GM23338 (cell line): ENCODE results near the gene VSTM2A. TPM values are rescaled to one million over a fixed set of nuclear protein-coding genes. Genes with fewer than 3 reads are reported as not detected.

Source experiments
- ATAC-seq: fragments of 200-7000 bp; cut with Tn5 transposase; 3 replicates; pipeline ENCODE4 v1.9.1; 2020
- DNase-seq: peaks from one replicate; pipeline ENCODE4 v3.0.0-alpha.2; 2015; ENCODE audit warnings: low spot score
- H2AFZ ChIP-seq: fragments of 200-600 bp; sonication (generic); 2 replicates; pipeline ENCODE4 v1.8.0; 2016; ENCODE audit warnings: antibody characterized with exemption, mild to moderate bottlenecking, moderate library complexity
- H3F3A ChIP-seq: fragments of 200-600 bp; sonication (generic); replicated peaks from 2 replicates; pipeline ENCODE4 v1.8.0; 2017; ENCODE audit warnings: antibody characterized with exemption, mixed run types, low read depth
- H3K27ac ChIP-seq: fragments of 200-600 bp; sonication (generic); 2 replicates; pipeline ENCODE4 v1.6.1; 2016; ENCODE audit warnings: low read depth
- H3K27me3 ChIP-seq: fragments of 200-600 bp; sonication (generic); 2 replicates; pipeline ENCODE4 v1.8.0; 2016; ENCODE audit warnings: mild to moderate bottlenecking, mixed run types, moderate library complexity; ENCODE audit not compliant: insufficient read depth
- H3K36me3 ChIP-seq: fragments of 200-600 bp; sonication (generic); 2 replicates; pipeline ENCODE4 v1.8.0; 2016; ENCODE audit warnings: mild to moderate bottlenecking; ENCODE audit not compliant: insufficient read depth
- H3K4me1 ChIP-seq: fragments of 200-600 bp; sonication (generic); 2 replicates; pipeline ENCODE4 v1.8.0; 2016; ENCODE audit warnings: mild to moderate bottlenecking, moderate library complexity; ENCODE audit not compliant: insufficient read depth
- H3K4me2 ChIP-seq: fragments of 200-600 bp; sonication (generic); 2 replicates; pipeline ENCODE4 v1.7.1; 2017; ENCODE audit warnings: mixed run types
- H3K4me3 ChIP-seq: fragments of 200-600 bp; sonication (generic); 2 replicates; pipeline ENCODE4 v1.6.1; 2016; ENCODE audit warnings: mixed run types
- H3K79me2 ChIP-seq: fragments of 200-600 bp; sonication (generic); replicated peaks from 2 replicates; pipeline ENCODE4 v1.8.0; 2017; ENCODE audit warnings: mild to moderate bottlenecking; ENCODE audit not compliant: insufficient read depth
- H3K9me2 ChIP-seq: fragments of 200-600 bp; sonication (generic); 2 replicates; pipeline ENCODE4 v1.8.0; 2017; ENCODE audit not compliant: insufficient read depth
- H4K20me1 ChIP-seq: fragments of 200-600 bp; sonication (generic); replicated peaks from 2 replicates; pipeline ENCODE4 v1.8.0; 2017; ENCODE audit warnings: mild to moderate bottlenecking; ENCODE audit not compliant: insufficient read depth
- H3K27ac Mint-ChIP-seq: 2 replicates; pipeline ENCODE4 v1.8.0; 2020; ENCODE audit warnings: inconsistent platforms, mild to moderate bottlenecking, moderate library complexity, mixed read lengths
- H3K27me3 Mint-ChIP-seq: 3 replicates; pipeline ENCODE4 v1.8.0; 2022; ENCODE audit warnings: low read depth, mild to moderate bottlenecking, moderate library complexity, mixed read lengths, inconsistent platforms; ENCODE audit not compliant: insufficient read depth, poor library complexity
- H3K36me3 Mint-ChIP-seq: 3 replicates; pipeline ENCODE4 v1.8.0; 2021; ENCODE audit warnings: low read depth, mild to moderate bottlenecking, inconsistent platforms, moderate library complexity, mixed read lengths
- H3K4me1 Mint-ChIP-seq: 3 replicates; pipeline ENCODE4 v1.8.0; 2020; ENCODE audit warnings: mild to moderate bottlenecking, inconsistent platforms, mixed read lengths
- H3K4me3 Mint-ChIP-seq: 3 replicates; pipeline ENCODE4 v1.8.0; 2021; ENCODE audit warnings: moderate library complexity, mild to moderate bottlenecking, inconsistent platforms, mixed read lengths
- H3K9me3 Mint-ChIP-seq: 3 replicates; pipeline ENCODE4 v1.8.0; 2020; ENCODE audit warnings: moderate library complexity, mild to moderate bottlenecking, inconsistent platforms, mixed read lengths
- CREB1 ChIP-seq: fragments of 250-450 bp; sonication (Bioruptor Pico); IDR thresholded peaks from 2 replicates; pipeline ENCODE4 v1.5.0; 2020; ENCODE audit warnings: low read depth, mild to moderate bottlenecking, moderate library complexity
- CTCF ChIP-seq, 2 experiments: fragments of 200-600 bp in 1 of 2; sonication (generic) in 1 of 2; conservative IDR thresholded peaks; 2 replicates each; pipeline versions ENCODE4 v1.5.1 to v1.6.1; 2016 to 2017; ENCODE audit warnings: antibody characterized with exemption in 2 of 2, low read depth in 2 of 2, mild to moderate bottlenecking in 2 of 2, moderate library complexity in 1 of 2
- ETS1 ChIP-seq: IDR thresholded peaks from 2 replicates; pipeline ENCODE4 v1.6.1; 2016; ENCODE audit warnings: antibody characterized with exemption
- EZH2 ChIP-seq: fragments of 200-600 bp; sonication (generic); IDR thresholded peaks from one replicate; pipeline ENCODE4 v1.8.0; 2017; ENCODE audit warnings: antibody characterized with exemption, mild to moderate bottlenecking, low read depth; ENCODE audit not compliant: unreplicated experiment
- EZH2phosphoT487 ChIP-seq: fragments of 200-600 bp; sonication (generic); IDR thresholded peaks from one replicate; pipeline ENCODE4 v1.8.1; 2018; ENCODE audit warnings: antibody characterized with exemption; ENCODE audit not compliant: unreplicated experiment
- JUNB ChIP-seq: IDR thresholded peaks from one replicate; pipeline ENCODE4 v1.6.1; 2016; ENCODE audit warnings: antibody characterized with exemption; ENCODE audit not compliant: unreplicated experiment
- NANOG ChIP-seq: IDR thresholded peaks from 2 replicates; pipeline ENCODE4 v1.6.1; 2016; ENCODE audit warnings: antibody characterized with exemption, borderline replicate concordance
- POLR2AphosphoS5 ChIP-seq: IDR thresholded peaks from 2 replicates; pipeline ENCODE4 v1.6.1; 2016; ENCODE audit warnings: antibody characterized with exemption, low read depth
- REST ChIP-seq: IDR thresholded peaks from one replicate; pipeline ENCODE4 v1.6.1; 2018; ENCODE audit warnings: antibody characterized with exemption; ENCODE audit not compliant: unreplicated experiment
- STAT1 ChIP-seq: IDR thresholded peaks from one replicate; pipeline ENCODE4 v1.6.1; 2016; ENCODE audit warnings: antibody characterized with exemption; ENCODE audit not compliant: unreplicated experiment
- ZNF114 ChIP-seq: fragments of 250-450 bp; sonication (Bioruptor Pico); IDR thresholded peaks from 2 replicates; pipeline ENCODE4 v1.5.0; 2020; ENCODE audit warnings: mild to moderate bottlenecking, moderate library complexity
- ZNF331 ChIP-seq: fragments of 250-450 bp; sonication (Bioruptor Pico); IDR thresholded peaks from 2 replicates; pipeline ENCODE4 v1.5.0; 2020; ENCODE audit warnings: low read depth, mild to moderate bottlenecking, moderate library complexity
- ZNF462 ChIP-seq: fragments of 250-450 bp; sonication (Bioruptor Pico); IDR thresholded peaks from 2 replicates; pipeline ENCODE4 v1.5.0; 2020; ENCODE audit warnings: mild to moderate bottlenecking, moderate library complexity
- polyA plus RNA-seq: library from polyadenylated mRNA; unstranded; fragments of >200 nt; fragmentation: Nextera tagmentation; extraction: Ambion mirVana; gene quantifications from 2 replicates; pipeline ENCODE4 v1.2.1, GENCODE V29; 2016
- total RNA-seq: library from RNA; depleted of rRNA; stranded (reverse); fragments of >200 nt; shearing (Covaris generic); gene quantifications from 2 replicates; pipeline ENCODE4 v1.2.3, GENCODE V29; 2014

Gene VSTM2A
- total and polyA plus RNA-seq, 2 experiments from 2014 or later = 0.73 to 0.79 TPM

GRCh38 chr7:54596747-54597146, 54.6 kb downstream of the VSTM2A start:
- H3K27me3 Mint-ChIP-seq = no peaks in the 10 kb centered on the region
- Histone ChIP-seq H3K27me3 (no peaks in the 10 kb centered on the region), H3K4me3 (no peak overlapping the region), H3K36me3 (no peaks in the 10 kb centered on the region), H3F3A (no peaks in the 10 kb centered on the region), H4K20me1 (no peaks in the 10 kb centered on the region), H2AFZ (no peak overlapping the region; the same call in 1 of the 2 replicates), H3K27ac (no peak overlapping the region), H3K79me2 (no peaks in the 10 kb centered on the region), H3K9me2 (peaks cover 19% of the 10 kb centered on the region; the same call in 1 of the 2 replicates), H3K4me1 (no peaks in the 10 kb centered on the region), H3K4me2 (no peak overlapping the region)
- ATAC-seq (no peak), DNase-seq (no peak)
- no peak overlapping the region for H3K4me3 Mint-ChIP-seq
- H3K27ac Mint-ChIP-seq = no peak overlapping the region
- no peaks in the 10 kb centered on the region for H3K36me3 Mint-ChIP-seq
- TF ChIP-seq NANOG (no peak), POLR2AphosphoS5 (no peak), EZH2phosphoT487 (no peak), ZNF114 (CRISPR knock-in tag) (no peak), JUNB (no peak), ETS1 (no peak), EZH2 (no peak), STAT1 (no peak), ZNF331 (CRISPR knock-in tag) (no peak), CREB1 (CRISPR knock-in tag) (no peak), CTCF (conservative IDR thresholded peaks at IDR 0.05; ENCODE audit: low read depth in 2 of 2) (no peak), ZNF462 (CRISPR knock-in tag) (no peak), REST (no peak)
- H3K4me1 Mint-ChIP-seq = no peaks in the 10 kb centered on the region
- H3K9me3 Mint-ChIP-seq = no peaks in the 10 kb centered on the region
